ENCODE data around the gene RRP15.

DNA sequence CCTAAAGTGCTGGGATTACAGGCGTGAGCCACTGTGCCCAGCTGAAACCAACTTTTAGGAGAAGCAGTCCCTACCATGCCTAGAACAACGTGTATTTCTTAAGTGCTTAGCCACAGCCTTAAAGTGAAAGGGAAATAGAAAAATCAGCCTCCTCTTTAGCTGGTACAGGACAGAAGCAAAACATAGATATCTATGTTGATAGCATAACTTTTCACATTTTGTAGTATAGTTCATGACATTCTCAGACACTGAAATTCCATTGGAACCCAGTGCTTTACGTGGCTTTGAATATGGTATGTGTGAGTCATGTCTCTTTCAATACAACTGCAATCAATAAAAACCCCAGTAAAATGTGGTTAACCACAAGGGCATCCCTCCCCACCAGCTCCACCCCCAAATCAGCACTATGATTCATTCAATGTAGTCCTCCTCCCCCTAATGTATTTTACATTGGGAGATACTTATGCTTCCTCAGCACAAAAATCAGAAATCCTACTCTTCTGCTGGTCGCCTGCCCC, 92.1 kb downstream of the RRP15 start:
- no peak for TF ChIP-seq SP1 (CRISPR knock-in tag; conservative IDR thresholded peaks at IDR 0.05)
- no peak for TF ChIP-seq CTCF (IDR thresholded peaks at IDR 0.05)
- TF ChIP-seq RELA (CRISPR knock-in tag; IDR thresholded peaks at IDR 0.05; ENCODE audit: borderline replicate concordance): no peak
- no peak for TF ChIP-seq ETV6 (CRISPR knock-in tag; IDR thresholded peaks at IDR 0.05)
- no peak for TF ChIP-seq ZNF263 (CRISPR knock-in tag; IDR thresholded peaks at IDR 0.05; ENCODE audit: low read depth)
- no peak for TF ChIP-seq JAZF1 (CRISPR knock-in tag; IDR thresholded peaks at IDR 0.05)
- no peak for TF ChIP-seq CREB1 (CRISPR knock-in tag; IDR thresholded peaks at IDR 0.05)
- no peak for TF ChIP-seq ZNF423 (CRISPR knock-in tag; IDR thresholded peaks at IDR 0.05)

Measured in WTC11 (cell line).